ENCODE data around the gene KLRF2.

The KLRF2 gene

DNA sequence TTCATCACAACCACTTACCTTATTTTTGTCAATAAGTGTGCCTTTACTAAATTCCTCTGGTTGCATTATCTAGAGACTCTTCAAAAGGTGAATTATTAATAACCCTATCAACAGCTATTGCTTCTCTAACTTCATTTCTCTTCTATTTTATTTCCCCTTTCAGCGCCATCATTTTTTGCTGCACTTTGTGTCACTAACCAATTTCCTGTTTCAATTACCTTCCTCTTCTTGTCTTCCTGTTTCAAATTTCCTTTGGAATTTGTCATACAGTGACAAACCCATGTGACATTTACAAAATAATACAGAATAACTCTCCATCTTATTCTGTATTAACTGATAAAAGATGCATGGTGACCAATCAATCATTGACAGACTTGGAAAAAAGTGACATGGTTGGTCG is 63.1 kb downstream of the KLRF2 start:
- TF ChIP-seq, protein P1, sequence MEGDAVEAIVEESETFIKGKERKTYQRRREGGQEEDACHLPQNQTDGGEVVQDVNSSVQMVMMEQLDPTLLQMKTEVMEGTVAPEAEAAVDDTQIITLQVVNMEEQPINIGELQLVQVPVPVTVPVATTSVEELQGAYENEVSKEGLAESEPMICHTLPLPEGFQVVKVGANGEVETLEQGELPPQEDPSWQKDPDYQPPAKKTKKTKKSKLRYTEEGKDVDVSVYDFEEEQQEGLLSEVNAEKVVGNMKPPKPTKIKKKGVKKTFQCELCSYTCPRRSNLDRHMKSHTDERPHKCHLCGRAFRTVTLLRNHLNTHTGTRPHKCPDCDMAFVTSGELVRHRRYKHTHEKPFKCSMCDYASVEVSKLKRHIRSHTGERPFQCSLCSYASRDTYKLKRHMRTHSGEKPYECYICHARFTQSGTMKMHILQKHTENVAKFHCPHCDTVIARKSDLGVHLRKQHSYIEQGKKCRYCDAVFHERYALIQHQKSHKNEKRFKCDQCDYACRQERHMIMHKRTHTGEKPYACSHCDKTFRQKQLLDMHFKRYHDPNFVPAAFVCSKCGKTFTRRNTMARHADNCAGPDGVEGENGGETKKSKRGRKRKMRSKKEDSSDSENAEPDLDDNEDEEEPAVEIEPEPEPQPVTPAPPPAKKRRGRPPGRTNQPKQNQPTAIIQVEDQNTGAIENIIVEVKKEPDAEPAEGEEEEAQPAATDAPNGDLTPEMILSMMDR (IDR thresholded peaks at IDR 0.05; ENCODE audit: borderline replicate concordance, insufficient read depth, low read depth, low read length): no peak
- no peak overlapping the region for H3K4me3 ChIP-seq (ENCODE audit: low read depth, low read length)
